ENCODE results near the gene MAP2K2. TPM values are rescaled to one million over a fixed set of nuclear protein-coding genes. Genes with fewer than 3 reads are reported as not detected.

The MAP2K2 gene
- total RNA-seq, 4 donors from 2014 or later: 47.4 to 65.2 (median 61.4) TPM

- no peak for TF ChIP-seq CTCF (IDR thresholded peaks at IDR 0.05)
- no peak for DNase-seq (ENCODE audit: low spot score)
- no peak for ATAC-seq (ENCODE audit: low FRiP score)
These were observed 25.4 kb downstream of the MAP2K2 start for GRCh38 chr19:4098493-4098892.

- no peak for ATAC-seq (ENCODE audit: low FRiP score)
- no peak for TF ChIP-seq CTCF (IDR thresholded peaks at IDR 0.05)
- DNase-seq (ENCODE audit: low spot score): no peak
These were observed 26.4 kb downstream of the MAP2K2 start for GRCh38 chr19:4097501-4097900.

DNA sequence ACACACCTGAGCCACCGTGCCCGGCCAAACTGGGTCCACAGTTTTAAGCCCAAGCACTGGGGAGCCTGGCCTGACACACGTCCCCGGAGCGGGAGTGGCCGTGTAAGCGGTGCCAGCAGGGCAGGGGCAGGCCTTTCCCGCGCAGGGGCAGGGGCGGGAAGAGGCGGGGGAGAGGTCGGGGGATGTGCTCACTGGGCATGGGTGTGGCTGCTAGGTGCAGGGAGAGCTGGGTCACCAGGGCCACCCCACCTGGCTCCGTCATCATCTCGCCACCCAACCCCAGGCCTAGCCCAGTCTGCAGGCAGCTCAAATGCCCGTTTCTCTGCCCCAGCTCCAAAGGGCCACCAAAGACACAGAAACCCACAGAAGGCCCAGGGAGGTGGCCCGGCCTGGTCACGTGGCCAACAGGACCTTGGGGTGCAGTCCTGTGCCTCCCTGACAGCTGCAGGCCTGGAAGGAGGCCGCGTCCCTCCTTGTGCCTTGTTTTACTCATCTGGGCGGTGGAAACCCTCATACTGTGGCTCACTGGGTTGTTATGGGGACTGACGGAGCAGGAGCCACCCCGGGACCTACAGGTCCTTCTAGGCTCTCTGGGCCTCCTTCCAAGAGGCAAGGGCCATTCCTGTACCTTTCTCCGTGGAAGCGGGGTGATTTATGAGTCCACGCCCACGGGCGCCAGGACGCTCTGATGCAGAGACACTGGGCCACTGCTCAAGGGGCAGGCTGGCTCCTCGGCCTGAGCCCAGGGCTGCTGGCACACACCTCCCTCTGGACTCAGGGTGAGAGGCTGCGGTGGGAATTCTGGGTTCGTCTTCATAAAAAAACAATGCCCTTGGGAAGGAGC lies 27.7 kb downstream of the MAP2K2 start:
- TF ChIP-seq CTCF (IDR thresholded peaks at IDR 0.05): no peak
- ATAC-seq (ENCODE audit: low FRiP score) (no peak), DNase-seq (ENCODE audit: low spot score) (no peak)

DNA sequence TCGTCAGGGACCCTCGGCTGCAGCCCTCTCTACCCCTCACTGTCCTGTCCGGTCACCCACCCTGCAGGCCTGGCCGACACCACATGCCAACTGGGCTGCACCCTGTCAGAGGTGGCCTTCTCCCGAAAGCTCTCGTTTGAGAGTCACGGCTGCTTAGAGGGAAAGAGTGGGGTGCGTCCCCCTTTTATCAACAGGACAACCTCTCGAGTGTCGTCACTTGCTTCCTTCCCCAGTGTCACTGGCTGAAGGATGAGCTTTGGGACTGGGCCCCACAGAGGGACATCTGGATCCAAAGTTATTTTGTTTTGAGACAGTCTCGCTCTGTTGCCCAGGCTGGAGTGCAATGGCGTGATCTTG lies 28.5 kb downstream of the MAP2K2 start:
- no peak for ATAC-seq (ENCODE audit: low FRiP score)

DNA sequence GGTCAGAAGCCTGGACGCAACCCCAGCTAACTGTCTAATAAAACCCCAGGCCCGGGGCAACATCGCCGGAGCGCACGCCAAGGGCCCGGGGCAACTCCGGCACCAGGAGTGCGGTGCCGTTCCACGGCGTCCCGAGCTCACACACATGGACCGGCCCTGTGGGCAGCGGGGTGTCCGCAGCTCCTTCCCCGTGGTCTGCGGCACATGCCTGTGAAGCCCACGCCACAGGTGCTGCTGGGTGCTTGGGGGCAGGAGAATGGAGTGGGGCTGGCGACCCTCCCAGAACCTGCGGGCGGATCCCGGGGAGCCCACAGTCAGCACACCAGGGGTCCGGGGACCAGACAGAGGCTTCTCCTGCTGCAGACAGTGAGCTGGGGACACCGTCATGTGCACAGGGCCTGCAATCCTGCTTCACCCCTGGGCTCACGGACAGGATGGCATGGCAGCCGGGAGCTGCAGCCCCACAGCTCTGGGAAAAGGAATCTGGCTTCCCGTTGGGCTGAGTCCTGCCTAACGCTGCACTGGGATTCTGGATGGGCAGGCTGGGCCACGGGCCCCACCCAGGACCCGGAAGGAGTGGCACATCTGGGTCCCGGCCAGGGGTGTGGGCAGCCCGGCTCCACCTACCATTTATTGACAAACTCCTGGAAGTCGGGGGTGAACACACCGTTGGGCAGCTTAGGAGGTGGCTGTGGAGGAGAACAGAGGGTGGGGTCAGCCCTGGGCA lies 29.0 kb downstream of the MAP2K2 start:
- ATAC-seq (ENCODE audit: low FRiP score) (no peak), DNase-seq (ENCODE audit: low spot score) (no peak)

More for the DNA sequence above, 28.5 kb downstream of the MAP2K2 start:
- no peak for DNase-seq (ENCODE audit: low spot score)
- TF ChIP-seq CTCF (IDR thresholded peaks at IDR 0.05): no peak

DNA sequence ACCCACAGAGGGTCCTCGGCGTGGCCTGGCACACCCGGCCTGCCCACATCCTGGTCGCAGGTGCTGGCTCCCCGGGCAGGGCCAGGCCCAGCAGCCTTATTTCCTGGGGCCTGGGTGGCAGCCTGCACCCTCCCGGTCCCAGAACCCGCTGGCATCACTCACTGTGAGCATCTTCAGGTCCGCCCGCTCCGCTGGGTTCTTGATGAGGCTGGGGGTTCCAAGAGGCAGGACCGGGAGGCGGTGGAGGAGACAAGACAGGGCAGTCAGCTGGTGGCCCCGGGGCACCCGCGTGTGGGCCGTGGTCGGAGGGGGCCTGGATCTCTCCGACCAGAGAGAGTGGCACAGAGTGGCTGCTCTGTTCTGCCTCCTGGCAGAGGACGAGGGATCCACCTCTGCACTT lies 29.6 kb downstream of the MAP2K2 start:
- ATAC-seq (ENCODE audit: low FRiP score): no peak
- TF ChIP-seq CTCF (IDR thresholded peaks at IDR 0.05): no peak
- no peak for DNase-seq (ENCODE audit: low spot score)

More for the DNA sequence above, 29.0 kb downstream of the MAP2K2 start:
- TF ChIP-seq CTCF (IDR thresholded peaks at IDR 0.05): no peak

Measured in omental fat pad (tissue), 4 donors.